Activated CD4-positive, alpha-beta T cell treated with anti-CD3 and anti-CD28 coated beads for 48 hours (primary cell): ENCODE data around the gene OR2T10.
"Not testable (repeated sequence)": the region's sequence is repeated elsewhere in the genome, so short reads cannot be mapped to it uniquely, and the experiment has no call there.

Experiments
- DNase-seq: peaks from one replicate; pipeline ENCODE4 v3.0.0-alpha.2; 2020

The OR2T10 gene

GRCh38 chr1:248597589-248597988 lies at the start of gene OR2T10:
Gene OR2T10, minus strand, starts transcription at chr1:248597700. Its CDS starts 3,932 bp downstream, at chr1:248593768.
- DNase-seq = no peak

- not testable (repeated sequence) for DNase-seq
Observed at GRCh38 chr1:248645178-248645577, 47.7 kb upstream of the OR2T10 start, which contains the start of gene OR2T35. Gene OR2T35, minus strand, starts transcription at chr1:248645278. Its CDS starts 6,020 bp downstream, at chr1:248639258.

- DNase-seq = not testable (repeated sequence)
Observed at GRCh38 chr1:248642971-248643651, 45.6 kb upstream of the OR2T10 start.

GRCh38 chr1:248641583-248641982 lies 44.1 kb upstream of the OR2T10 start:
- not testable (repeated sequence) for DNase-seq

GRCh38 chr1:248640906-248641305 lies 43.4 kb upstream of the OR2T10 start:
- not testable (repeated sequence) for DNase-seq

- not testable (repeated sequence) for DNase-seq
Observed at GRCh38 chr1:248639652-248640051, 42.2 kb upstream of the OR2T10 start.

- DNase-seq = not testable (repeated sequence)
Observed at GRCh38 chr1:248636612-248637011, 39.1 kb upstream of the OR2T10 start.

- DNase-seq = not testable (repeated sequence)
Observed at GRCh38 chr1:248634991-248635390, 37.5 kb upstream of the OR2T10 start, which contains the start of gene OR2T11. Gene OR2T11, minus strand, starts transcription at chr1:248635091. Its CDS starts 7,963 bp downstream, at chr1:248627128.

GRCh38 chr1:248631354-248632008 lies 34.0 kb upstream of the OR2T10 start:
- no peak for DNase-seq

GRCh38 chr1:248630551-248630950 lies 33.1 kb upstream of the OR2T10 start:
- DNase-seq = no peak

GRCh38 chr1:248627971-248628844 lies 30.7 kb upstream of the OR2T10 start:
- DNase-seq = no peak

- no peak for DNase-seq
Observed at GRCh38 chr1:248625971-248626370, 28.5 kb upstream of the OR2T10 start.

GRCh38 chr1:248625166-248625565 lies 27.7 kb upstream of the OR2T10 start:
- DNase-seq = no peak

- no peak for DNase-seq
Observed at GRCh38 chr1:248622570-248623001, 25.1 kb upstream of the OR2T10 start.

GRCh38 chr1:248621770-248622169 lies 24.3 kb upstream of the OR2T10 start:
- DNase-seq = no peak

GRCh38 chr1:248618878-248619277 lies 21.4 kb upstream of the OR2T10 start:
- DNase-seq = peak; percentile 75

GRCh38 chr1:248618119-248618518 lies 20.6 kb upstream of the OR2T10 start:
- no peak for DNase-seq

GRCh38 chr1:248613742-248614141 lies 16.2 kb upstream of the OR2T10 start:
- no peak for DNase-seq

- DNase-seq = peak; percentile 57
Observed at GRCh38 chr1:248611883-248612414, 14.4 kb upstream of the OR2T10 start.

- no peak for DNase-seq
Observed at GRCh38 chr1:248610301-248610700, 12.8 kb upstream of the OR2T10 start.

GRCh38 chr1:248599396-248599795 lies 1.9 kb upstream of the OR2T10 start:
- no peak for DNase-seq

GRCh38 chr1:248596615-248597014 lies 885 bp downstream of the OR2T10 start:
- DNase-seq = no peak

- no peak for DNase-seq
Observed at GRCh38 chr1:248593226-248593625, 4.3 kb downstream of the OR2T10 start.
